GM13977 (cell line): ENCODE data around the gene MT3.
A peak's percentile ranks its signal among the peaks of the same experiment; 100 is the strongest.

Source experiments
- DNase-seq: peaks from one replicate; pipeline ENCODE4 v3.0.0; 2012; ENCODE audit warnings: low spot score
- CTCF ChIP-seq: IDR thresholded peaks from 2 replicates; pipeline ENCODE4 v1.5.1; 2012; ENCODE audit warnings: mild to moderate bottlenecking, control low read depth; ENCODE audit not compliant: insufficient read depth; ENCODE audit errors: extremely low read depth, missing control alignments
- in situ Hi-C: fragments of 300-500 bp; cut with MboI; formaldehyde crosslinking; loops from one replicate; pipeline ENCODE4 v1.12.0; 2022; ENCODE audit warnings: low sequenced_read_pairs, low pct_unique_long_range_greater_than_20kb, mixed read lengths, inconsistent platforms; ENCODE audit not compliant: unreplicated experiment

Gene MT3

GRCh38 chr16:56630134-56630533 is 40.8 kb downstream of the MT3 start:
- TF ChIP-seq CTCF, result no peak
- peak; percentile 82 for DNase-seq
- in situ Hi-C loops, result no loop called here

GRCh38 chr16:56631197-56631596 is 41.9 kb downstream of the MT3 start:
- no peak for DNase-seq
- no peak for TF ChIP-seq CTCF
- in situ Hi-C loops, result no loop called here

- DNase-seq, result no peak
- TF ChIP-seq CTCF, result no peak
- in situ Hi-C loops, result no loop called here
These were observed 42.5 kb downstream of the MT3 start for GRCh38 chr16:56631832-56632155.

GRCh38 chr16:56632156-56632847 is 43.0 kb downstream of the MT3 start, which contains the start of gene MT1M:
Gene MT1M, plus strand, starts transcription at chr16:56632659. Its CDS starts 73 bp downstream, at chr16:56632732.
- in situ Hi-C loops, result no loop called here
- no peak for DNase-seq
- no peak for TF ChIP-seq CTCF

GRCh38 chr16:56632848-56633365 is 43.6 kb downstream of the MT3 start:
- in situ Hi-C loops, result no loop called here
- no peak for DNase-seq
- no peak for TF ChIP-seq CTCF

- no peak for DNase-seq
- TF ChIP-seq CTCF, result no peak
- in situ Hi-C loops, result no loop called here
These were observed 44.2 kb downstream of the MT3 start for GRCh38 chr16:56633535-56633934.
